Stimulated activated CD4-positive, alpha-beta T cell treated with anti-CD3 and anti-CD28 coated beads, Interleukin-12 subunit alpha, Interleukin-12 subunit beta, amount 100 ng/mL, for 48 hours (primary cell): ENCODE measurements around the gene TNS3.
"Not testable (repeated sequence)": the region's sequence is repeated elsewhere in the genome, so short reads cannot be mapped to it uniquely, and the experiment has no call there.

Source experiments
- DNase-seq, 3 donors: peaks; one replicate each; pipeline ENCODE4 v3.0.0-alpha.2; 2020; ENCODE audit warnings: low read depth in 2 of 3, low spot score in 1 of 3

Gene TNS3

DNA sequence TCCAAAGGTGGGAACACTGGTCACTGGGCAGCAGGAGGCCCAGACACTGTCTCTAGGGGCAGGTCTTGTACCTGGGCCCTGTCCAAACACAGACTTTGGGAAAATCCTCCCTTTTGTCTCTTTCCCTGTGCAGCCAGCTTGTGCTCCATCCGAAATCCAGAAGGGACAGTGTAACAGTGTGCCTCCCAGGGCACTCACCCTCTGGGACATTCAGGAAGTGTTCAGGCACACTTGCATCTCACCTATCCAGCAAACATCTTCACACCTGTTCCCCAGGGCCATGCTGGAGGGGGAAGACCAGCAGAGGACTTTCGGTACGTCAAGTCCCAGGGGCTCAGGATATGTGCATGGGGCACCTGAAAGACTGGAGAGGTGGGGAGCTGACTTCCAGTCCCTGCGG, 38.9 kb downstream of the TNS3 start:
- DNase-seq = no peak

DNA sequence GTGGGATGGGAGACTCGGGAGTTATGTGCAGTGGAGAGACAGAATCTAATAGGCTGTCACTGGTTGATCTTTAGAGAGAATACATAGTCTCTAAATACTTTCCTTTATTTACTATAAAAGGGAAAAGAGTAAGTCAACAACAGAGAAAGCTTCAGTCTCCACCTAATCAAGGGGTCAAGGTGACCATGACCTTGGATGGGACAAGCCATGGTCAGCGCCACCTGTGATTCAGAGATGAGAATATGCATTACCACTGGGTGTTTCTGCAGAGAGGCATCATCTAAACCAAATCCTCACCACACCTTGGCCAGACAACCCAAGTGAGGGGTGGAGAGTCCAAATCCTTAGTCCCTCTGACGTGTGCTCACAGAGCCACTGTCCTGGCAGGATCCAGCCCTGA, 39.9 kb downstream of the TNS3 start:
- no peak for DNase-seq

DNA sequence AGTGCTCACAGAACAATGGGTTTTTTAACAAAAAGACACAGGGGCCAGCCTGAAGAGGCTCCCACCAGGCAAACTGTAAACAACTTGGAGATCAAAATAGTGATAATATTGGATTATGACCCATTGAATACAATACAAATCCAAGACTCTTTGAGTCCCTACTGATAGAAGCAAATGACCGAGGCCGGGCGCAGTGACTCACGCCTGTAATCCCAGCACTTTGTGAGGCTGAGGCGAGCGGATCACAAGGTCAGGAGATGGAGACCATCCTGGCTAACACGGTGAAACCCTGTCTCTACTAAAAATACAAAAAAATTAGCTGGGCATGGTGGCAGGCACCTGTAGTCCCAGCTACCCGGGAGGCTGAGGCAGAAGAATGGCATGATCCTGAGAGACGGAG, 40.4 kb downstream of the TNS3 start:
- not testable (repeated sequence) for DNase-seq

DNA sequence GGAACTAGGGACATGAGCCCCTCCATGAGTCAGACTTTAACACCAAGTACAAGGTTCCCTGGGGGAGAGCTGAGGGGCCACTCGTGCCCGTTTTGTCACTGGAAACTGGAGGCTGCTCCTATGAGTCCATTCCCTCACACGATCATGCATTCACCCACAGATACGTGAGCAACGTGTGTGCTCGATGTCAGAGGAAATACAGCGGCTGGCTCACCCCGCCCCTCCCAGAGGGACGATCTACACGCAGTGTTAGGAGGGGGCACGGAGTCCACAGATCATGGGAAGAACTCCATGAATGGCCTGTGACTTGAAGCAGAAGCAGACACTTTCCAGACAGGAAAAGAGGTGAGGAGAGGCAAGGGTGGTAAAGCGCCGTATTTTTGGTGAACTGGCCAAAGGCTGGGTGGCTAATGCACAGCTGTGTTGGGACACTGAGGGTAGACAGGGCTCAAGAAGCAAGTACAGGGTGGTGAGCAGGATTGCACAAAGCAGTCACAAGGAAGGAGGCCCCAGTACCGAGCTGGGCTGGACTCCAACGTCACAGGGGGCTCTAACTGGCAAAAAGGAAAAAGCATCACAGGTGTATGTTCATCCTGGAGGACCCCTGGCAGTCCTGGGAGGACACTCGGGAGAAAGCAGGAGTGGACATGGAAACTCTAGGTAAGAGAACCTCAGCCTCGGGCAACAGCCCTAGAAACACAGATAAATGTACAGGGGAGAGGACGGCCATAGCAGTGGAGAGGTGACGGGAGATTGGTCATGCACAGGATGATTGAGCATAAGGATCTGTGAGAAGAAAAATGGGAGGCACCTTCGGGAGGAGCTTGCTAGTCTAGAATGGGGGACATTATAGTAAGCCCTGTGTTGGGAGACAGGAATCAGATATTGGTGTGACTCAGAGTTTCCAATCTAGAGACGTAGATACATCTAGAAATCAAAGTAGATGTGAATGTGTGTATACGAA, 41.2 kb downstream of the TNS3 start:
- no peak for DNase-seq

GRCh38 chr7:47540053-47540386, 41.9 kb downstream of the TNS3 start:
- no peak for DNase-seq

- no peak for DNase-seq
Measured at GRCh38 chr7:47539398-47540052, 42.4 kb downstream of the TNS3 start.

DNA sequence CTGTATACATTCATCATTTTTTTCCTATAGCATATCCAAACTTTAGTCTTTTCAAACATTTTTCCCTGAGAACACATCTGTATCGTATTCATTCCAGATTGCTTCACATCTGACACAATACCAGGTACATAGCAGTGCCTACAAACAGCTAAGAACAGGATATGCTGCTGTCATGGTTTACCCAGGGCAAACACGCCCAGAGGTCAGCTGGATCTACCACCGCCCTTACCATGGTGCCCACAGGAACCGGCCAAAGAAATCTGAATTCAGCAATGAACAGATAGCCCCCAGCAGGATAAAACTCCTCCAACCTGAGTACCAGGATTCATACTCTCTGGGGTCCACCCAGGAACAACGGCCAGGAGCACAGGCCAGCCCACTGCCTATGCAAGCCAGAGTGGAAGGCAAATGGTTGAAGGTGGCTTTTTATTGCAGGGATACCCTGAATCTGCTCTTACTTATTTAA, 43.0 kb downstream of the TNS3 start:
- DNase-seq = no peak

- DNase-seq = no peak
Measured at GRCh38 chr7:47537716-47538675, 43.9 kb downstream of the TNS3 start.

- no peak for DNase-seq
Measured at GRCh38 chr7:47536661-47537611, 45.0 kb downstream of the TNS3 start.

DNA sequence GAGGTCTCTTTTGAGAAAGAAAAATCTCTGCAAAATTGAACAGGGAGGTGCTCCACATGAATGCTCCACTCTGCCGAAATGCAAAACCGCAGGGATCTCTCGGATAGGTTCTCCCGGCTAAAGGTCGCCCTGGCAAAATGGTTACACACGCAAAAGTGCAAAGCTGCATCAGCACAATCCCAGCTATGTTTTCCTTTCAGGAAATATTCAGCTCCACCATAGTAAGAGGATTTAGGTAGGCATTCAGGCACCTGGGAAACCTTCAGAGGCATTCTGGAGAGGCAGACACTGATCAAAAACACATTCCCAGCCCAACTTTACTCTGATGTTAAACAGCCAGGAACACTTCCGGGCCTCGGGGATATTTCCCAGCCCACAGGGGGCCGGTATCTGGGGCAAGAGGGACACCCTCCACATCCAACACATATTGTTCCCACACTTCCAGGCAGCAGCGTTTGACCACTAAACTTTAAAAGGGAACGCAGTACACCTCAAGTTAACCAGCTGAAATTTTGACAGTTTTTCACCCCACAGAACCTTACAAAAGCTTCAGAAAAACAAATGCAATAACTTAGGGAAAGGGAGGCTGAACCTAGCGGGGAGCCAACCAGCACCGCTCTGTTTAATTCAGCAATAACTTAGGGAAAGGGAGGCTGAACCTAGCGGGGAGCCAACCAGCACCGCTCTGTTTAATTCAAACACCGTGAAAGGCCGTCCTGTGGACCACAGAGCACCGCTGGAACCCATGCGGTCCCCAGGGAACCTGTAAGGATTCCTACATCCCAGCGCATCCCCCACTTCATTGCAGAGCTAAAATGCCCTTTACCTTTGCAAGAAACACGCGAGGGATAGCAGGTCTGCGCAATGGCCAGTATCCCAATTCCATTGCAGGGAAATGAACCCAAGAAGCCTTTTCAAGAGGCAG, 45.9 kb downstream of the TNS3 start:
- DNase-seq = no peak

DNA sequence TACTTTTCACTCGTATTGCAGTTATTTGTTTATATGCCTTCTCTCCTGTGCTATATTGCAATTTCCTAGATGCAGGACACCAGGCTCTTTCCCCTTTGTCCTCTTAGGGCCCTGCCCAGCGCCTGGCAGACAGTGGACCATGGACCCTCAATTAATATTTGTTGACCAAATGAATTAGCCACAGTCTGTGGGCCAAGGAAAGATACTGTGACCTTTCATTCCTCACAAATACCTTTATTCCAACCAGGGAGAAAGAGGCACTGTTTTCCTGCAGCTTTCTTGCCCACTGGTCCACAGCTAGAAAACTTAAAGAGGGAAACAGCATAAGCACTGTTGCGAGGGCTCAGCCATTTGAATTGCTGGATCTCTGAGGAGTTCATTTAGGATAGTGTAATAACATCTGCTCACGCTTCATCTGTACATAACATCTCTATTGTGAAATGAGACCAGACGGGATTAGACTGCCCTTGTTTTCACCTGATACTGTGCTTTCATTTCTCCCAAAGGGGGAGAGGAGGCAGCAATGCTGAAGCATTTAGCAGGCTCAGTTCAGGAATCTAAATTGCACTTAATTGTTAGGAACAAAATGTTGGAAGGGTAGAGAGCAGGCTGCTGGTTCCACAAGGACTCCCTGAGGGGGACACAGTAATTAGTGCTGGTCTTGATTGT, 46.7 kb downstream of the TNS3 start:
- DNase-seq = no peak

DNA sequence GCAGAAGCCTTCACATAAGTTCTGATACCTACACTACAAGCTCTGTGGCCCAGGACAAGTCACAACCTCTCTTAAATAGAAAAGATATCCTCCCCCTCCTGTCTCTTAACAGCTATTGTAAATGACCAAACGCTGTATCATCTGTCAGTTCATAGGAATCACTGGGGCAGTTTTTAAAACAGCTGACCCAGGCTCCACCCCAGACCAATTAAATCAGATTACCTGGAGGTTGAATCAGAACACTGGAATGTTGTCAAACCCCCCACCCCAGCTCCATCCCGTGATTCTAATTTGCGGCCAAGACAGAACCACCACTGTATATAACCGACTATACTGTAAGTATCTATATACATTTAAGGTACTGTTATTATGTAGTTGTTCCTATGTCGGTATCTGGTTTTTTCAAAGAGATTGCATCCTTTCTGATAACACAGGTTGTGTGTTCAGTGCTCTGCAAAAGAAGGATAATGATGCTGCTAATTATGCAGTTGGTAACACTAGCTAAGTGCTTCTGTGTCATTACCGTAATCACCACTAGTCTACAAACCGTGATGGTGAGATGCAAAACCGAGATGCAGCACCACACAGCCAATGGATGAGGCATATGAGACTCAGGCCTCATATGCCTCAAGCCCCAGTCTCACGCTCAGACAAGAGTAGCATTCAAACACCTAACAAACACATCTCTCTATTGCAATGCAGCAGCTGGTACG, 47.4 kb downstream of the TNS3 start:
- DNase-seq = no peak

DNA sequence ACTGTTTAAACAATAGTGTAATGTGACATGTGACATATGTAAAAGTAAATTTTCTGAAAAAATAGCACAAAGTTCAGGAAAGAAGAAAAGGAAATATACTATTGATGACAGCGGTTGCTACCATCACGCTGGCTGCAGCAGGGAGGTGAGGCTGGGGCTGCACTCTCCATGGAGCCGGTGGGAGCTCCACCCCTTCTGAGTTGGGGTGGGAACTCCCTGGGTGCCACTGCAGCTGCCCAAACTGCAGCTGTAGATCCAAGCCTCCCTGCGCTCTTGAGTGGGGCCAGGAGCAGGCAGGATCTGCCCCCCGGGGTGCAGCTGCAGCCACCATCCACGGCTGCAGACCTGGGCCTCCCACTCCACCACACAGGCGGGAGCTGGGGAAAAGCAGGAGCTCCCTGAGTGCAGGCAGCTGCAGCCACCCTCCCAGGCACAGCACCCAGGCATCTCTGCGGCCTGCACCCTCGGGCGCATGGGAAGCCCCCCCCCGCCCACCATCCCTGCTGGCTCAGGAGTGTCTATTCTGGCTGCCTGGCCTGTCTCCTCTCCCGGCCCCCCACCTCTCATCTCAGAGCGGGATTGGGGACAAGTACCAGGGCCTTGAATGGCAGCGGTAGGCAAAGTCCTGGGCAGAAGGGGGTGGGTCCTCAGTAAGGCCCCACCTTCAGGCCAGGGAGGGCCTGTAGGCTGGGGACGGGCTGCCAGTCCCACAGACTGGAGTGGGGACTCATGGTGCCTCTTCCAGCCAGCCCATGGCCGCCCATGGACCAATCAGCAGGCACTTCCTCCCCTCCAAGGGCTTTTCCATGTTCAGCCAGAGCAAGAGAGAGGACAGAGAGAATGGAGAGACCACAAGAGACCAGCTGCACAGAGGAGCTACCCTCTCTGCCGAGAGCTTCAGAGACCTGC, 50.1 kb downstream of the TNS3 start:
- DNase-seq = no peak

DNA sequence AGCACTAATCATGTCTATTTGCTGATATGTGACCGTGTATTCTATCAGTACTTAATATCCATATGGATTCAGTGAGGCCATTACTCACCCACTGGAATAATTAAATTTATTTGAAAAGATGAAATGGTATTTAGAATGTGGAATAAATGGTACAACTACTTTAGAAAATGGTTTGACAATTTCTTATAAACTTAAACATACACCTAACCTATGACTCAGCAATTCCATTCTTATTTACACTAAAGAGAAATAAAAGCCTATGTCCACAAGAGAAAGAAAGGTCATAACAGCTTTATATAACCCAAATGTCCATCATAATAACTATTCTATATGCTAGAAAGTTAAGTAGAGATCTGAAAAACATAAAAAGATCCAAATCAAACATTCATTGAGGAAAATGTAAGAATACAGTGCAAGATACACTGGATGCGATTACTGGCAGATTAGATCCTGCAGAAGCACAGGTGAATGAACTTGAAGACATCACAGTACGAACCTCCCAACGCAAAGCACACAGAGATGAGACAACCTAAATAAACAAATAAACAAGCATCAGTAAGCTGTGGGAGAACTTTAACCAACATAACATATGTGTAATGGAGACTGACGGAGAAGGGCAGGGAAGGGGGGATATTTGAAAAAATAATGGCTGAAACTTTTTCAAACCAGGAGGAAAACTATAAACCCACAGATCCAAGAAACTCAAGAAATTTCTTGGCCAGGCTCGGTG, 51.9 kb downstream of the TNS3 start:
- no peak for DNase-seq

DNA sequence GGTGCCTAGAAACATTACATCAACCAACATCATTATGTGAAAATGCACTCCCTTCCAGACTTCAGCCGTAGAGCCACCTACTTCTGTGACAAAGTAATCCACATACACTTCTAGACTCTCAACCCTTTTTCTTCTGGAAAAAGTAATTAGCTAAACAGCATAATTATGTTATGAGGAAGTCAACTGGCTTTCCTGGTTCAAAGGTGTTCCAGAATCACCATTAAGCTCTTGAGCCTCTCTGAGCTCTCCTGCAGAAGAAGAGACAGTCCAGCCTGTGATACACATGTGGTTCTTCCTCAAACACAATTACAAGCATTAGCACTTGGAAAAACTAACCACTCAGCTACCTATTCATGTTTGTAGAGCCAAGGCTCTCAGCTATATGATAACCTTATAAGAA, 52.5 kb downstream of the TNS3 start:
- DNase-seq = no peak

GRCh38 chr7:47528471-47528870, 53.4 kb downstream of the TNS3 start:
- no peak for DNase-seq
